ENCODE results near the gene ZFYVE27. TPM values are rescaled to one million over a fixed set of nuclear protein-coding genes. Genes with fewer than 3 reads are reported as not detected.

ZFYVE27 gene
- total RNA-seq, 4 donors from 2014 or later: 10.1 to 16.0 (median 13.4) TPM

- no peak for DNase-seq
- no CpG with 5 or more reads among the region's 5 CpGs for WGBS, 2 donors
- Histone ChIP-seq H3K36me3 (peaks cover 5 to 49% (median 10%) of the 10 kb centered on the region in 3 donors), H3K27me3 (peaks cover 0 to under 1% (median 0%) of the 10 kb centered on the region in 4 donors), H3K4me1 (no peaks in the 10 kb centered on the region), H3K27ac (no peak overlapping the region), H3K4me3 (no peak overlapping the region), H3K9me3 (no peaks in the 10 kb centered on the region)
- intact Hi-C loops (cut with DNase I): no loop called here
- TF ChIP-seq POLR2A (IDR thresholded peaks at IDR 0.05): no peak
- TF ChIP-seq, protein P1, sequence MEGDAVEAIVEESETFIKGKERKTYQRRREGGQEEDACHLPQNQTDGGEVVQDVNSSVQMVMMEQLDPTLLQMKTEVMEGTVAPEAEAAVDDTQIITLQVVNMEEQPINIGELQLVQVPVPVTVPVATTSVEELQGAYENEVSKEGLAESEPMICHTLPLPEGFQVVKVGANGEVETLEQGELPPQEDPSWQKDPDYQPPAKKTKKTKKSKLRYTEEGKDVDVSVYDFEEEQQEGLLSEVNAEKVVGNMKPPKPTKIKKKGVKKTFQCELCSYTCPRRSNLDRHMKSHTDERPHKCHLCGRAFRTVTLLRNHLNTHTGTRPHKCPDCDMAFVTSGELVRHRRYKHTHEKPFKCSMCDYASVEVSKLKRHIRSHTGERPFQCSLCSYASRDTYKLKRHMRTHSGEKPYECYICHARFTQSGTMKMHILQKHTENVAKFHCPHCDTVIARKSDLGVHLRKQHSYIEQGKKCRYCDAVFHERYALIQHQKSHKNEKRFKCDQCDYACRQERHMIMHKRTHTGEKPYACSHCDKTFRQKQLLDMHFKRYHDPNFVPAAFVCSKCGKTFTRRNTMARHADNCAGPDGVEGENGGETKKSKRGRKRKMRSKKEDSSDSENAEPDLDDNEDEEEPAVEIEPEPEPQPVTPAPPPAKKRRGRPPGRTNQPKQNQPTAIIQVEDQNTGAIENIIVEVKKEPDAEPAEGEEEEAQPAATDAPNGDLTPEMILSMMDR (IDR thresholded peaks at IDR 0.05): no peak
These were observed 25.9 kb downstream of the ZFYVE27 start for GRCh38 chr10:97762816-97763215.

- 89 to 96% methylated on average over 2 of the region's 2 CpGs for WGBS, 2 donors
- DNase-seq: no peak
- TF ChIP-seq, protein P1 (IDR thresholded peaks at IDR 0.05): no peak
- TF ChIP-seq POLR2A (IDR thresholded peaks at IDR 0.05): no peak
- no peaks in the 10 kb centered on the region for H3K9me3 ChIP-seq
- intact Hi-C loops (cut with DNase I): no loop called here
- H3K4me1 ChIP-seq: no peaks in the 10 kb centered on the region
- H3K36me3 ChIP-seq: peaks cover 3 to 44% (median 10%) of the 10 kb centered on the region in 3 donors
- H3K27me3 ChIP-seq: peaks cover 0 to 7% (median 0%) of the 10 kb centered on the region in 4 donors
- no peak overlapping the region for H3K27ac ChIP-seq
- H3K4me3 ChIP-seq: no peak overlapping the region
These were observed 26.5 kb downstream of the ZFYVE27 start for GRCh38 chr10:97763411-97763810.

DNA sequence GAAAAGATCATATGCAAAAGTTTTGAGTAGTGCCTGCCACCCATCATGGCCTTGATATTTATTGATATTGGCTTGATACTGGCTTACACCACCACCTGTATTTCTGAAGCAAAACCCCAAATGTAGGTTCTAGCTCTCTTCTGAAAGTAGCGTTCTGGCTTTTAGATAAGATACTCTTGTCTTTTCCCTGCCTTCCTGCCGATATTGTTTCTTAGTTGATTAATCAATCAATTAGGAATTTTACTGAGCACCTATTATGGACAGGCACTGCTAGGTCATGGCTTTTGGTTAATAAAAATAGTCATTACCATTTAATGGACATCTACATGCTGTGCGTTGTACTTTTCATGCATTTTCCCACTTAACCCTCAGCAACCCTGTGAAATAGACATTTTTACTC lies 27.0 kb downstream of the ZFYVE27 start:
- peaks cover 0 to 40% (median 10%) of the 10 kb centered on the region in 3 donors for H3K36me3 ChIP-seq
- no peak overlapping the region for H3K27ac ChIP-seq
- DNase-seq: no peak
- no peaks in the 10 kb centered on the region for H3K9me3 ChIP-seq
- peaks cover 0 to 12% (median 0%) of the 10 kb centered on the region in 4 donors for H3K27me3 ChIP-seq
- no peaks in the 10 kb centered on the region for H3K4me1 ChIP-seq
- intact Hi-C loops (cut with DNase I): no loop called here
- TF ChIP-seq POLR2A (IDR thresholded peaks at IDR 0.05): no peak
- TF ChIP-seq, protein P1 (IDR thresholded peaks at IDR 0.05): no peak
- 94 to 97% methylated on average over 3 of the region's 3 CpGs for WGBS, 2 donors
- H3K4me3 ChIP-seq: no peak overlapping the region

GRCh38 chr10:97764519-97764931 lies 27.6 kb downstream of the ZFYVE27 start:
- Histone ChIP-seq H3K4me3 (no peak overlapping the region), H3K36me3 (peaks cover 0 to 34% (median 10%) of the 10 kb centered on the region in 3 donors), H3K9me3 (no peaks in the 10 kb centered on the region), H3K27me3 (peaks cover 0 to 18% (median 0%) of the 10 kb centered on the region in 4 donors), H3K4me1 (no peaks in the 10 kb centered on the region), H3K27ac (no peak overlapping the region)
- no peak for TF ChIP-seq POLR2A (IDR thresholded peaks at IDR 0.05)
- no peak for DNase-seq
- intact Hi-C loops (cut with DNase I): no loop called here
- WGBS, 2 donors: 73 to 100% methylated on average over 1 to 3 of the region's 7 CpGs

- Histone ChIP-seq H3K27ac (no peak overlapping the region), H3K4me3 (no peak overlapping the region), H3K36me3 (peaks cover 0 to 28% (median 3%) of the 10 kb centered on the region in 3 donors), H3K27me3 (peaks cover 0 to 24% (median 2%) of the 10 kb centered on the region in 4 donors), H3K9me3 (no peaks in the 10 kb centered on the region), H3K4me1 (no peaks in the 10 kb centered on the region)
- 89% methylated on average over 8 of the region's 15 CpGs; no CpG with 5 or more reads in 1 of the 2 donors for WGBS, 2 donors
- TF ChIP-seq, protein P1 (IDR thresholded peaks at IDR 0.05): no peak
- no peak for TF ChIP-seq POLR2A (IDR thresholded peaks at IDR 0.05)
- DNase-seq: no peak
- intact Hi-C loops (cut with DNase I): no loop called here
These were observed 28.3 kb downstream of the ZFYVE27 start for GRCh38 chr10:97765201-97765600.

All from esophagus squamous epithelium (tissue), 5 donors.